ENCODE results near the gene SLC2A10.

Gene SLC2A10

DNA sequence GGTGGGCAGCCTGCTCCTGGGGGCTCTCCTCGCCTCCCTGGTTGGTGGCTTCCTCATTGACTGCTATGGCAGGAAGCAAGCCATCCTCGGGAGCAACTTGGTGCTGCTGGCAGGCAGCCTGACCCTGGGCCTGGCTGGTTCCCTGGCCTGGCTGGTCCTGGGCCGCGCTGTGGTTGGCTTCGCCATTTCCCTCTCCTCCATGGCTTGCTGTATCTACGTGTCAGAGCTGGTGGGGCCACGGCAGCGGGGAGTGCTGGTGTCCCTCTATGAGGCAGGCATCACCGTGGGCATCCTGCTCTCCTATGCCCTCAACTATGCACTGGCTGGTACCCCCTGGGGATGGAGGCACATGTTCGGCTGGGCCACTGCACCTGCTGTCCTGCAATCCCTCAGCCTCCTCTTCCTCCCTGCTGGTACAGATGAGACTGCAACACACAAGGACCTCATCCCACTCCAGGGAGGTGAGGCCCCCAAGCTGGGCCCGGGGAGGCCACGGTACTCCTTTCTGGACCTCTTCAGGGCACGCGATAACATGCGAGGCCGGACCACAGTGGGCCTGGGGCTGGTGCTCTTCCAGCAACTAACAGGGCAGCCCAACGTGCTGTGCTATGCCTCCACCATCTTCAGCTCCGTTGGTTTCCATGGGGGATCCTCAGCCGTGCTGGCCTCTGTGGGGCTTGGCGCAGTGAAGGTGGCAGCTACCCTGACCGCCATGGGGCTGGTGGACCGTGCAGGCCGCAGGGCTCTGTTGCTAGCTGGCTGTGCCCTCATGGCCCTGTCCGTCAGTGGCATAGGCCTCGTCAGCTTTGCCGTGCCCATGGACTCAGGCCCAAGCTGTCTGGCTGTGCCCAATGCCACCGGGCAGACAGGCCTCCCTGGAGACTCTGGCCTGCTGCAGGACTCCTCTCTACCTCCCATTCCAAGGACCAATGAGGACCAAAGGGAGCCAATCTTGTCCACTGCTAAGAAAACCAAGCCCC is 16.0 kb downstream of the SLC2A10 start:
- no peak for TF ChIP-seq EZH2phosphoT487 (conservative IDR thresholded peaks at IDR 0.05; ENCODE audit: low read length)
- TF ChIP-seq, protein P1, sequence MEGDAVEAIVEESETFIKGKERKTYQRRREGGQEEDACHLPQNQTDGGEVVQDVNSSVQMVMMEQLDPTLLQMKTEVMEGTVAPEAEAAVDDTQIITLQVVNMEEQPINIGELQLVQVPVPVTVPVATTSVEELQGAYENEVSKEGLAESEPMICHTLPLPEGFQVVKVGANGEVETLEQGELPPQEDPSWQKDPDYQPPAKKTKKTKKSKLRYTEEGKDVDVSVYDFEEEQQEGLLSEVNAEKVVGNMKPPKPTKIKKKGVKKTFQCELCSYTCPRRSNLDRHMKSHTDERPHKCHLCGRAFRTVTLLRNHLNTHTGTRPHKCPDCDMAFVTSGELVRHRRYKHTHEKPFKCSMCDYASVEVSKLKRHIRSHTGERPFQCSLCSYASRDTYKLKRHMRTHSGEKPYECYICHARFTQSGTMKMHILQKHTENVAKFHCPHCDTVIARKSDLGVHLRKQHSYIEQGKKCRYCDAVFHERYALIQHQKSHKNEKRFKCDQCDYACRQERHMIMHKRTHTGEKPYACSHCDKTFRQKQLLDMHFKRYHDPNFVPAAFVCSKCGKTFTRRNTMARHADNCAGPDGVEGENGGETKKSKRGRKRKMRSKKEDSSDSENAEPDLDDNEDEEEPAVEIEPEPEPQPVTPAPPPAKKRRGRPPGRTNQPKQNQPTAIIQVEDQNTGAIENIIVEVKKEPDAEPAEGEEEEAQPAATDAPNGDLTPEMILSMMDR (IDR thresholded peaks at IDR 0.05; ENCODE audit: insufficient read depth, low read length, poor library complexity, severe bottlenecking), result no peak
- Histone ChIP-seq H2AFZ (ENCODE audit: low read depth, low read length, severe bottlenecking) (no peak overlapping the region), H3K9me2 (replicated peaks; ENCODE audit: insufficient read depth, low read length) (no peaks in the 10 kb centered on the region), H3K9me3 (ENCODE audit: insufficient read depth, low read length) (peaks cover 6% of the 10 kb centered on the region; the same call in 1 of the 2 replicates), H3K4me3 (ENCODE audit: insufficient read depth, low read length, poor library complexity, severe bottlenecking) (no peak overlapping the region), H3K36me3 (ENCODE audit: low read length) (no peaks in the 10 kb centered on the region), H3K4me2 (ENCODE audit: low read depth, low read length, poor library complexity, severe bottlenecking) (no peak overlapping the region), H3K27ac (ENCODE audit: low read depth, low read length) (no peak overlapping the region), H3K27me3 (ENCODE audit: low read length) (no peaks in the 10 kb centered on the region), H3K79me2 (ENCODE audit: insufficient read depth, low read length) (no peaks in the 10 kb centered on the region), H3K9ac (ENCODE audit: low read length) (no peak overlapping the region), H4K20me1 (ENCODE audit: low read depth, low read length) (no peaks in the 10 kb centered on the region), H3F3A (ENCODE audit: insufficient read depth) (no peaks in the 10 kb centered on the region)

DNA sequence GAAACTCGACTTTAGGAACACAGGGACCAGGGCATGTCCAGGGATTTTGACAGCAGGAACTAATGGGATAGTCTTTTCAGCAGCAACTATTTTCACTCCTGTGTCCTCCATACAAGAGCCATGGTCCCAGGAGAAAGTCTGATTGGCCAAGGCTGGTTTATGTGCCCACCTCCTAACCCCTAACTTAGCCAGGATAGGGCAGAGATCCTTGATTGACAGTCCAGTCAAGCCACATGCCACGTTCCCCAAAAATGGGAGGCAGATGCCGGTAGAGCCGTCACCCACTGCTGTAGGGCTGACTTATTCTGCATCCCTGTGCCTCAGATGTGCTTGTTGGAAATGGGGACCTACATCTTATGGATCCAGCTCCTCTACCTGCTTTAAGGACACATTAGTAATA is 22.3 kb downstream of the SLC2A10 start:
- Histone ChIP-seq H3K4me3 (ENCODE audit: insufficient read depth, low read length, poor library complexity, severe bottlenecking) (no peak overlapping the region), H3K9ac (ENCODE audit: low read length) (no peak overlapping the region), H4K20me1 (ENCODE audit: low read depth, low read length) (no peaks in the 10 kb centered on the region), H3K9me2 (replicated peaks; ENCODE audit: insufficient read depth, low read length) (no peaks in the 10 kb centered on the region), H3K79me2 (ENCODE audit: insufficient read depth, low read length) (no peaks in the 10 kb centered on the region), H2AFZ (ENCODE audit: low read depth, low read length, severe bottlenecking) (no peak overlapping the region), H3K27me3 (ENCODE audit: low read length) (no peaks in the 10 kb centered on the region), H3K27ac (ENCODE audit: low read depth, low read length) (no peak overlapping the region), H3K9me3 (ENCODE audit: insufficient read depth, low read length) (no peaks in the 10 kb centered on the region), H3K36me3 (ENCODE audit: low read length) (no peaks in the 10 kb centered on the region), H3F3A (ENCODE audit: insufficient read depth) (no peaks in the 10 kb centered on the region), H3K4me2 (ENCODE audit: low read depth, low read length, poor library complexity, severe bottlenecking) (no peak overlapping the region)
- TF ChIP-seq EZH2phosphoT487 (conservative IDR thresholded peaks at IDR 0.05; ENCODE audit: low read length), result no peak
- TF ChIP-seq, protein P1 (IDR thresholded peaks at IDR 0.05; ENCODE audit: insufficient read depth, low read length, poor library complexity, severe bottlenecking), result no peak

DNA sequence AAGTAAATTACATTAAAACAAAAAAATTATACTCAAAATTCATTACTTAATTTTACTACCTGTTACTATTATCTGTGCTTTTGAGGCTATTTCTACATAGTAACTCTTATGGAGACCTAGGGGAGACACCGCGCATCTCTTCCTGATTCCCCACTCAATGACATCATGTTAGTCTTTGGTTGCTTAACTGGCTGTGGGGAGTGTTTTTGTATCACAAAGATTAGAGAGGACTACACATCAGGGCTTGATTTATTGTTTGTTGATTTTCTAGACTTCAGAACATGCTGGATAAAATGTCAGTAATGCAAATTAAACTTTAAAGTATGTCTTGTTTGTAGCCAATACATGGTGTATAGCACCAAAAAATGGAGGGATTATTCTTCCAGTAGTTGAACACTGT is 26.0 kb downstream of the SLC2A10 start:
- Histone ChIP-seq H3K79me2 (ENCODE audit: insufficient read depth, low read length) (no peaks in the 10 kb centered on the region), H4K20me1 (ENCODE audit: low read depth, low read length) (no peaks in the 10 kb centered on the region), H3K9me3 (ENCODE audit: insufficient read depth, low read length) (0 out of 2 replicates have a peak, but pooled peaks cover 5% of the 10 kb centered on the region), H3K36me3 (ENCODE audit: low read length) (no peaks in the 10 kb centered on the region), H3F3A (ENCODE audit: insufficient read depth) (no peaks in the 10 kb centered on the region), H3K27ac (ENCODE audit: low read depth, low read length) (no peak overlapping the region), H3K9ac (ENCODE audit: low read length) (no peak overlapping the region), H3K4me3 (ENCODE audit: insufficient read depth, low read length, poor library complexity, severe bottlenecking) (no peak overlapping the region), H2AFZ (ENCODE audit: low read depth, low read length, severe bottlenecking) (no peak overlapping the region), H3K27me3 (ENCODE audit: low read length) (0 out of 2 replicates have a peak, but pooled peaks cover 3% of the 10 kb centered on the region), H3K4me2 (ENCODE audit: low read depth, low read length, poor library complexity, severe bottlenecking) (no peak overlapping the region), H3K9me2 (replicated peaks; ENCODE audit: insufficient read depth, low read length) (no peaks in the 10 kb centered on the region)
- no peak for TF ChIP-seq EZH2phosphoT487 (conservative IDR thresholded peaks at IDR 0.05; ENCODE audit: low read length)
- TF ChIP-seq, protein P1 (IDR thresholded peaks at IDR 0.05; ENCODE audit: insufficient read depth, low read length, poor library complexity, severe bottlenecking), result no peak
